Type B pancreatic cell (in vitro differentiated cells): Measurements from ENCODE around the gene FBXL15. TPM values are rescaled to one million over a fixed set of nuclear protein-coding genes. Genes with fewer than 3 reads are reported as not detected.

Experiments
- DNase-seq: peaks from one replicate; pipeline ENCODE4 v3.0.0; 2021; ENCODE audit warnings: mixed read lengths; ENCODE audit not compliant: unreplicated experiment; ENCODE audit errors: extremely low spot score
- H3K27ac Mint-ChIP-seq: 2 replicates; pipeline ENCODE4 v1.8.0; 2021; ENCODE audit warnings: mild to moderate bottlenecking, mixed read lengths
- H3K27me3 Mint-ChIP-seq: 2 replicates; pipeline ENCODE4 v1.8.0; 2021; ENCODE audit warnings: mixed read lengths
- H3K36me3 Mint-ChIP-seq: 2 replicates; pipeline ENCODE4 v1.8.0; 2021; ENCODE audit warnings: mixed read lengths
- H3K4me1 Mint-ChIP-seq: one replicate; pipeline ENCODE4 v1.8.0; 2021; ENCODE audit warnings: mixed read lengths; ENCODE audit not compliant: unreplicated experiment
- H3K4me3 Mint-ChIP-seq: 2 replicates; pipeline ENCODE4 v1.8.0; 2021; ENCODE audit warnings: mild to moderate bottlenecking, mixed read lengths
- H3K9me3 Mint-ChIP-seq: 2 replicates; pipeline ENCODE4 v1.8.0; 2021; ENCODE audit warnings: mixed read lengths
- CTCF ChIP-seq: fragments of 200-600 bp; sonication (generic); conservative IDR thresholded peaks from 2 replicates; pipeline ENCODE4 v1.5.0; 2021; ENCODE audit warnings: antibody characterized with exemption, mild to moderate bottlenecking
- total RNA-seq: library from RNA; stranded (reverse); gene quantifications from 2 replicates; pipeline ENCODE4 v1.2.1, GENCODE V29; 2021; ENCODE audit warnings: low replicate concordance

FBXL15 gene
- total RNA-seq, 1 donor from 2014 or later: 14.8 TPM

- Mint-ChIP-seq H3K36me3 (peaks cover 4% of the 10 kb centered on the region), H3K27me3 (peaks cover 24% of the 10 kb centered on the region), H3K27ac (no peak overlapping the region), H3K4me3 (no peak overlapping the region), H3K4me1 (peaks cover 4% of the 10 kb centered on the region), H3K9me3 (no peaks in the 10 kb centered on the region)
- no peak for TF ChIP-seq CTCF
- no peak for DNase-seq
These were observed 30.7 kb upstream of the FBXL15 start for GRCh38 chr10:102389894-102390293.

- no peak for DNase-seq
- Mint-ChIP-seq H3K4me1 (peaks cover 13% of the 10 kb centered on the region), H3K36me3 (no peaks in the 10 kb centered on the region), H3K9me3 (no peaks in the 10 kb centered on the region), H3K27me3 (peaks cover 24% of the 10 kb centered on the region), H3K4me3 (no peak overlapping the region), H3K27ac (peak overlapping the region; percentile 53)
- TF ChIP-seq CTCF: no peak
These were observed 28.3 kb upstream of the FBXL15 start for GRCh38 chr10:102392306-102392705.

DNA sequence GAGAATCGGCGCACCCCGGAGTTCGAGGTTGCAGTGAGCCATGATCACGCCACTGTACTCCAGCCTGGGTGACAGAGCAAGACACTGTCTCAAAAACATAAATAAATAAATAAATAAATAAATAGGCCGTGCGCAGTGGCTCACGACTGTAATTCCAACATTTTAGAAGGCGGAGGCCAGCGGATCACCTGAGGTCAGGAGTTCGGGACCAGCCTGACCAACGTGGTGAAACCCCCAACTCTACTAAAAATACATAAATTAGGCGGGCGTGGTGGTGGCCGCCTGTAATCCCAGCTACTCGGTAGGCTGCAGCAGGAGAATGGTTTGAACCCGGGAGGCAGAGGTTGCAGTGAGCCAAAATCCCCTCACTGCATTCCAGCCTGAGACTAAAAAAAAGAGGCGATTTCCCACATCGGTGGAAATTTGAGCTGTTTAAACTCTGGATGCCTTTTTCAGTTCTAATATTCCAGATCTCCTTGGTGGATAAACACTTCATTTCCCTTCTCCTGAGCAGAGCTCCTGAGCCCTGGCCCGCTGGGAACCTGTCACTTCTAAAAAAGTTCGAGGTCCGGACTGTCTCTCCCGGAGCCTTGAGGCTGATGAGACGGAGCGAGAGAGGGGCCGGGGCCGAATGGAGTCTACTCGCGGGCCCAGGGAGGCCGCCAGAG lies 27.1 kb upstream of the FBXL15 start:
- H3K36me3 Mint-ChIP-seq: no peaks in the 10 kb centered on the region
- peak overlapping the region; percentile 92 for H3K4me3 Mint-ChIP-seq
- peak overlapping the region; percentile 84 for H3K27ac Mint-ChIP-seq
- no peak for TF ChIP-seq CTCF
- peaks cover 13% of the 10 kb centered on the region for H3K4me1 Mint-ChIP-seq
- no peaks in the 10 kb centered on the region for H3K9me3 Mint-ChIP-seq
- H3K27me3 Mint-ChIP-seq: peaks cover 24% of the 10 kb centered on the region
- DNase-seq: no peak

DNA sequence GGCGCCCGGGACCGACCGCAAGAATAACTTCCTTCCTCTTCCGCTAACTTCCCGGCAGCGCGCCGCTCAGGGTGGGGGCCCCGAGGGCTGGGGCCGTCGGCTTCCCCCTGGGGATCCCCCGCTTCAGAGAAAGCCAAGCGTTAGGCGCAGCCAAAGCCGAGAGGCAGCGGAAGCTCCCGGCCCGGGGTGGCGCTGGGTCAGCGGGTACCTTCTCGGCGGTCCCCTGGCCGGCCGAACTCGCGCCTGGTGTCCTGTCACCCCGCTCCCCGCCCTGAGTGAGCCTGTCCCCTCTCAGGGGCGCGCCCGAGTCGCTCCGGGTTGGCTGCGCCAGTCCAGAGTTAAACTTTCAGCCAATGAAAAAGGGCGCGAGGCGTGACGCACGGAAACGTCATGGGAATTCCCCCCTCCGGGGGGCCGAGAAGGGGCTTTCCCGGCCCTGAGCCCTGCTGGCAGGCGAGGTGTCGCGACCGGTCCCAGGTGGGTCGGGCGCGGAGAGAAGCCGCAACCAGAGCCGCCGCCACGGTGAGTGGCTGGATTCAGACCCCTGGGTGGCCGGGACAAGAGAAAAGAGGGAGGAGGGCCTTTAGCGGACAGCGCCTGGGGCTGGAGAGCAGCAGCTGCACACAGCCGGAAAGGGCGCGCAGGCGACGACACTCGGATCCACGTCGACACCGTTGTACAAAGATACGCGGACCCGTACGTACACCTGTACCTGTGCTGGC lies 26.4 kb upstream of the FBXL15 start:
- H3K9me3 Mint-ChIP-seq: no peaks in the 10 kb centered on the region
- TF ChIP-seq CTCF: peak; percentile 99
- peak; percentile 93 for DNase-seq
- no peaks in the 10 kb centered on the region for H3K36me3 Mint-ChIP-seq
- peaks cover 21% of the 10 kb centered on the region for H3K27me3 Mint-ChIP-seq
- H3K27ac Mint-ChIP-seq: peak overlapping the region; percentile 99
- H3K4me1 Mint-ChIP-seq: peaks cover 13% of the 10 kb centered on the region
- H3K4me3 Mint-ChIP-seq: peak overlapping the region; percentile 92

GRCh38 chr10:102394801-102395399 lies 25.7 kb upstream of the FBXL15 start:
- Mint-ChIP-seq H3K36me3 (no peaks in the 10 kb centered on the region), H3K27me3 (peaks cover 19% of the 10 kb centered on the region), H3K9me3 (no peaks in the 10 kb centered on the region), H3K27ac (peak overlapping the region; percentile 99), H3K4me1 (peaks cover 13% of the 10 kb centered on the region), H3K4me3 (peak overlapping the region; percentile 92)
- no peak for DNase-seq
- TF ChIP-seq CTCF: no peak
